Right atrium auricular region (tissue), 2 donors: ENCODE results near the gene IL17REL. TPM values are rescaled to one million over a fixed set of nuclear protein-coding genes. Genes with fewer than 3 reads are reported as not detected.

ENCODE experiments used
- DNase-seq: peaks from one replicate; pipeline ENCODE4 v3.0.0-alpha.2; 2019; ENCODE audit warnings: low spot score
- H3K27ac ChIP-seq, 2 donors: fragments of 200-600 bp; sonication (generic); 1 replicate in 1 of 2; 2 replicates in 1 of 2; pipeline ENCODE4 v1.5.1; 2016 to 2019
- H3K27me3 ChIP-seq, 2 donors: fragments of 200-600 bp; sonication (generic); one replicate each; pipeline versions ENCODE4 v1.5.1 to v1.6.0; 2017 to 2019
- H3K36me3 ChIP-seq: fragments of 200-600 bp; sonication (generic); one replicate; pipeline ENCODE4 v1.5.1; 2016
- H3K4me1 ChIP-seq, 2 donors: fragments of 200-600 bp; sonication (generic); one replicate each; pipeline versions ENCODE4 v1.5.1 to v1.6.0; 2017 to 2019
- H3K4me3 ChIP-seq, 2 donors: fragments of 200-600 bp; sonication (generic); 1 replicate in 1 of 2; 2 replicates in 1 of 2; pipeline ENCODE4 v1.5.1; 2017 to 2019; ENCODE audit warnings: mild to moderate bottlenecking in 1 of 2, moderate library complexity in 1 of 2
- H3K9me3 ChIP-seq, 2 donors: fragments of 200-600 bp; sonication (generic); one replicate each; pipeline ENCODE4 v1.5.1; 2019
- CTCF ChIP-seq, 2 donors: fragments of 200-600 bp; sonication (generic); IDR thresholded peaks; one replicate each; pipeline ENCODE4 v1.5.1; 2019; ENCODE audit warnings: antibody characterized with exemption in 2 of 2
- total RNA-seq, 2 donors: library from RNA; depleted of rRNA; stranded (reverse); fragments of >200 nt; gene quantifications; one replicate each; pipeline ENCODE4 v1.1.0, GENCODE V29; 2016

The IL17REL gene
- total RNA-seq, 2 donors from 2014 or later: not detected

DNA sequence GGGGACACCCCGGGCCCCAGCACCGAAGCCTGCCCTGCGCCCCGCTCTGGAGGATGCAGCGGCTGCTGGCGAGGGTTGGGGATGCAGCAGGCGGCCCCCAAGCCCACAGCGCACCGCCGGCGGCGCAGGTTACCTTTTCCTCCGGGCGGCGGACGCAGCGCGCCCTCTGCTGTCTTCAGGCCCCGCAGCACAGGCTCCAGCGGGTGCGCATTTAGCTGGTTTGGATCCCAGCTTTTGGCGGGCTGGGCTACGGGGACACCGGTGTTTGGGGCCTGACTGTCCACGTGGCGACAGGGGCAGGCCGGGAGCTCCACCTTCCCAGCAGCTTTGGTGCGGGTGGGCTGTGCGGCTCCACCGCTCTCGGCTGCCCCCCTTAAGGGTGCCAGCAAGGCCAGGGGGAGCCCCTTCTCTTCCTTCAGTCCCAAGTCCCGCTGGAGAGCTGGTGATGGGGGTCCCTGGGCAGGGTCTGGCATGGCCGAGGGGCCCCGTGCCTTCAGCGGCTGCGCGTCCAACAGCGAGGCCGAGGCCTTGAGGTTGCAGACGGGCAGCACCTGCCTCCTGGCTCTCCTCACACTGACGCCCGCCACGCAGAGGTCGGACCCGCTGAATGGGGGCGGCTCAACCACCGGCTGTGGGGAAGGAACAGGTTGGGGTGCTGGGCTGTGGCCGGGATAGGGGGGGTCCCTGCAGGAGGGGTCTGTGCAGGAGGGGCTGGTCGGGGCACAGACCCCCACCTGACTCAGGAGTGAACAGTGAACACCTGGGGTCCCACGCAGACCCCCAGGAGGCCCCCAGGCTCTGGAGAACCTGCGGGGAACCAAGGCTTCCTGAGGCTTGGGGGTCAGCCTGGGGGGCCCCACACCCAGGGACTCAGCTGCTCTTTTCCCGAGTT lies 18.0 kb upstream of the IL17REL start:
- Histone ChIP-seq H3K36me3 (no peaks in the 10 kb centered on the region), H3K9me3 (no peaks in the 10 kb centered on the region), H3K4me3 (peak overlapping the region in 1 of 2 donors; percentile 15), H3K27ac (no peak overlapping the region), H3K4me1 (peaks cover 0 to 11% of the 10 kb centered on the region in 2 donors), H3K27me3 (no peaks in the 10 kb centered on the region)
- peak; percentile 68 for DNase-seq
- peak; percentile 83 to 95 for TF ChIP-seq CTCF (IDR thresholded peaks at IDR 0.05)

DNA sequence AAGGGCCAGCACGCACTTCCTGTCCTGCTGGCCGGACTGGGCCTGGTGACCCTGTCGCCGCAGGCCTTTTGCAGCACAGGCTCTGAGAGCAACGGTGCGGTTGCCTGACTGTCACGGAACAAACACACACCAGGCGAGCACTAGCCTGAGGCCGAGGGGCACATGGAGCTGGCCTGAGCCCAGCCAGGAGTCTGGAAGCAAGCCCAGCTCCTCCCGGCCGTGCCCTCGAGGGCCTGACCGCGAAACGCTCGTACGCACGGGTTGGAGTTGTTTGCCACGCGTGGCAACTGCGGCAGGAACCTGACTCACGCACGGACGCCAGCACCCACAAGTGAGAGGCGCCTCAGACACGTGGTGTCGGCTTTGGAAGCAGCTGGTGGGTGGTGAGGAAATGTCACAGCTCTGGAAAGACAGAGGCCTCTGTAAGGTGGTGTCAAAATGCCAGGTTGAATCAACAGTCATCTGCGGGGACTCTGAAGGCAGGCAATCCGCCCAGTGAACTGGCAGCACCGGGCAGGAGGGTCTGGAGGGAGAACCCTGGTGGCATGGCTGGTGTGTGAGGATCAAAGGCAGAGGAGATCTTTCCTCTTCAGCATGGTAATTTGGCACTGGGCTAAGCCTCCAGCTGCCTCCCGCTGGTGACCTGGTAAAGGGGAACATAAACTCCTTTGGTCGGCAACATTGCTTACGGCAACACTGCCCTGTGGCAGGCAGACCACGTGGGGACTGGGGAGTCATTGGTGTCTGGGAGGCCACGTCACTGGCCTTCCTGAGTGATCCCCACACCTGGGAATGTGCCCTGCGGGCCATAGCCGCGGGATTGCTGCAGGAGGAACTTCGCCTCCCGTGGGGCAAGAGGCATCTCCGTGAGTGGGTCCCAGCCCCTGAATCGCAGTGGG lies 15.3 kb upstream of the IL17REL start:
- Histone ChIP-seq H3K27me3 (no peaks in the 10 kb centered on the region), H3K27ac (no peak overlapping the region), H3K4me1 (peaks cover 0 to 11% of the 10 kb centered on the region in 2 donors), H3K4me3 (no peak overlapping the region), H3K9me3 (no peaks in the 10 kb centered on the region), H3K36me3 (no peaks in the 10 kb centered on the region)
- no peak for TF ChIP-seq CTCF (IDR thresholded peaks at IDR 0.05)
- DNase-seq: no peak

DNA sequence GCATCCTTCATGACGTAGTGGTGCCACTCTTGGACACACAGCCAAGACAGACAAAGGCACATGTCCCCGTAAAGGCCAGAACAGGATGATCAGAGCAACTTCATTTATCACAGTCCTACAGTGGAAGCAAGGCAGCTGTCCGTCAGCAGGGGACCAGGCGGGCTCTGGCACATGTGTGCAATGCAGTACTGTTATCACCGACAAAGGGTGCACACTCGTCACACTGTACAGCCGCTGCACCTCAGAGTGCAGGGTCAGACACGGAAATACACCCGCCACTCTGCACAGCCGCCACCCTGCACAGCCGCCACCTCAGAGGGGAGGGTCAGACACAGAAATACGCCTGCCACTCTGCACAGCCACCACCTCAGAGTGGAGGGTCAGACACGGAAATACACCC lies 13.4 kb upstream of the IL17REL start:
- H3K4me1 ChIP-seq: peaks cover 0 to 11% of the 10 kb centered on the region in 2 donors
- H3K36me3 ChIP-seq: no peaks in the 10 kb centered on the region
- no peaks in the 10 kb centered on the region for H3K27me3 ChIP-seq
- TF ChIP-seq CTCF (IDR thresholded peaks at IDR 0.05): no peak
- no peak overlapping the region for H3K4me3 ChIP-seq
- no peak overlapping the region for H3K27ac ChIP-seq
- DNase-seq: no peak
- no peaks in the 10 kb centered on the region for H3K9me3 ChIP-seq

DNA sequence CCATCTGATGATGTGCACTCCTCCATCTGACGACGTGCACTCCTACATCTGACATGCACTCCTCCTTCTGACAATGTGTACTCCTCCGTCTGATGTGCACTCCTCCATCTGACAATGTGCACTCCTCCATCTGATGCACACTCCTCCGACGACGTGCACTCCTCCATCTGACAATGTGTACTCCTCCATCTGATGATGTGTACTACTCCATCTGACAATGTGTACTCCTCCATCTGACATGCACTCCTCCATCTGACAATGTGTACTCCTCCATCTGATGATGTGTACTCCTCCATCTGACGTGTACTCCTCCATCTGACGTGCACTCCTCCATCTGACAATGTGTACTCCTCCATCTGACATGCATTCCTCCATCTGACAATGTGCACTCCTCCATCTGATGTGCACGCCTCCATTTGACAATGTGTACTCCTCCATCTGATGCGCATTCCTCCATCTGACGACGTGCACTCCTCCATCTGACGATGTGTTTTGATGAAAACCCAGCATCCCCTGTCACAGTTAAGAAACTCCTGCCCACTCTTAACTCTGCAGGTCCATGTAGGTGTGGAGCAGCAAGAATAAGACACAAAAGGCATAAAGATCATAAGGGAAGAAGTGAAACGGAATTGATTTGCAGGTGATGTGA lies 9.7 kb upstream of the IL17REL start:
- no peaks in the 10 kb centered on the region for H3K4me1 ChIP-seq
- no peaks in the 10 kb centered on the region for H3K9me3 ChIP-seq
- H3K27ac ChIP-seq: no peak overlapping the region
- TF ChIP-seq CTCF (IDR thresholded peaks at IDR 0.05): no peak
- no peaks in the 10 kb centered on the region for H3K36me3 ChIP-seq
- no peak for DNase-seq
- H3K4me3 ChIP-seq: no peak overlapping the region
- H3K27me3 ChIP-seq: no peaks in the 10 kb centered on the region

GRCh38 chr22:50020606-50021005 lies 8.0 kb upstream of the IL17REL start:
- Histone ChIP-seq H3K9me3 (no peaks in the 10 kb centered on the region), H3K27me3 (no peaks in the 10 kb centered on the region), H3K27ac (no peak overlapping the region), H3K36me3 (no peaks in the 10 kb centered on the region), H3K4me3 (no peak overlapping the region), H3K4me1 (no peaks in the 10 kb centered on the region)
- no peak for DNase-seq
- no peak for TF ChIP-seq CTCF (IDR thresholded peaks at IDR 0.05)
